Measurements from ENCODE around the gene IDH1. TPM values are rescaled to one million over a fixed set of nuclear protein-coding genes. Genes with fewer than 3 reads are reported as not detected.

Gene IDH1
- total and polyA plus RNA-seq, 2 of the 8 experiments (the other 6 are each of a cell fraction or from before 2014, with no cell fraction given) = 174 to 398 TPM

DNA sequence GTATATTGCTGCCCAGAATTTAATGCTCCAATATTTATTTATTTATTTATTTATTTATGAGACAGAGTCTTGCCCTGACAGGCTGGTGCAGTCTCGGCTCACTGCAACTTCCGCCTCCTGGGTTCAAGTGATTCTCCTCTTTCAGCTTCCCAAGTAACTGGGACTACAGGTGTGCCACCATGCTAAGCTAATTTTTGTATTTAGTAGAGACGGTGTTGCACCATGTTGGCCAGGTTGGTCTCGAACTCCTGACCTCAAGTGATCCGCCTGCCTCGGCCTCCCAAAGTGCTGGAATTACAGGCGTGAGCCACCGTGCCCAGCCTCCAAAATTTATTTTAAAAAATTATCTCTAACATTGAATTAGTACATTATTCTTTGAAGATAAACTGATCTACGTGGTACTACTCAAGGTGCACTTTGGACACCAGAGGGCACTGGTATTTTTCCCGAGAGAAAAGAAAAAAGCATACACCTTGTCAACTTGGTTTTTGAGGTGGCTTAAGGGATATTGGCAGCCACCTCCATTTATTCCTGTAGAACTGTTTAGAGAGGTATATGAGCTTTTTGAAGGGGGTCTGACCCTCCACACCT, 1.4 kb upstream of the IDH1 start:
- 79% methylated on average over 10 of the region's 10 CpGs; no CpG with 5 or more reads in 1 of the 2 experiments for whole genome bisulfite sequencing, 2 experiments (ENCODE audit: extremely low coverage in 1 of 2, insufficient coverage in 1 of 2, insufficient read length in 1 of 2, insufficient replicate concordance in 2 of 2, low coverage in 1 of 2, low lambda C conversion rate in 2 of 2, missing lambda C conversion rate in 1 of 2)
- Histone ChIP-seq H2BK15ac (ENCODE audit: low read length) (0 out of 2 replicates have a peak overlapping the region, but pooled peaks have one; percentile 62), H4K8ac (ENCODE audit: extremely low read depth, insufficient read depth, low read length) (no peak overlapping the region), H3K36me3 (ENCODE audit: control insufficient read depth in 2 of 4, insufficient read depth in 4 of 4, low read length in 3 of 4) (peaks cover 4 to 22% (median 8%) of the 10 kb centered on the region in 4 experiments; a peak in 5 of 8 replicates), H3K4me2 (ENCODE audit: insufficient read depth in 1 of 2, low read depth in 2 of 2, low read length in 2 of 2) (peak overlapping the region in 1 of 2 experiments; percentile 70; a peak in 1 of 4 replicates), H3K4me3 (ENCODE audit: extremely low read depth in 1 of 4, insufficient read depth in 2 of 4, low read depth in 3 of 4, low read length in 4 of 4) (peak overlapping the region in 1 of 4 experiments; percentile 99; a peak in 1 of 8 replicates), H2AFZ (ENCODE audit: low read length) (no peak overlapping the region), H3K27me3 (replicated peaks in 1 of 4; ENCODE audit: control insufficient read depth in 3 of 4, extremely low read depth in 1 of 4, insufficient read depth in 3 of 4, low read length in 3 of 4) (no peaks in the 10 kb centered on the region), H3K23me2 (ENCODE audit: low read depth, low read length) (peaks cover 2% of the 10 kb centered on the region; the same call in 1 of the 2 replicates), H3K27ac (ENCODE audit: low read depth, low read length) (no peak overlapping the region), H3K56ac (replicated peaks; ENCODE audit: insufficient read length, low read depth, low read length) (no peak overlapping the region), H3K9ac (replicated peaks in 1 of 4; ENCODE audit: extremely low read depth in 1 of 4, low read depth in 3 of 4, low read length in 3 of 4) (no peak overlapping the region), H4K20me1 (replicated peaks in 1 of 2; ENCODE audit: control insufficient read depth in 1 of 2, insufficient read depth in 2 of 2, low read length in 2 of 2) (peaks cover 0 to 1% of the 10 kb centered on the region in 2 experiments), H2BK20ac (ENCODE audit: low read length) (no peak overlapping the region), H4K5ac (ENCODE audit: insufficient read length, low read depth, low read length) (no peak overlapping the region), H3K79me2 (ENCODE audit: control insufficient read depth in 1 of 2, insufficient read depth in 2 of 2, low read length in 2 of 2) (peaks cover 3 to 27% of the 10 kb centered on the region in 2 experiments; a peak in 3 of 4 replicates), H3K79me1 (ENCODE audit: low read depth, low read length) (0 out of 2 replicates have a peak, but pooled peaks cover 3% of the 10 kb centered on the region), H3K4me1 (replicated peaks in 1 of 4; ENCODE audit: control insufficient read depth in 3 of 4, insufficient read depth in 4 of 4, low read length in 3 of 4) (peaks cover 0 to 4% (median under 1%) of the 10 kb centered on the region in 4 experiments; a peak in 2 of 7 replicates), H3K9me3 (ENCODE audit: insufficient read depth in 2 of 2, low read depth in 1 of 2, low read length in 1 of 2) (no peaks in the 10 kb centered on the region), H2AK5ac (ENCODE audit: low read depth, low read length) (no peak overlapping the region), H3K23ac (ENCODE audit: insufficient read length) (no peak overlapping the region), H3K18ac (ENCODE audit: extremely low read depth, low read length) (no peak overlapping the region), H2BK120ac (replicated peaks; ENCODE audit: low read depth, low read length) (no peak overlapping the region), H3K4ac (replicated peaks; ENCODE audit: insufficient read length, low read depth, low read length) (no peak overlapping the region), H3K14ac (ENCODE audit: insufficient read length) (no peak overlapping the region), H2BK5ac (ENCODE audit: low read depth, low read length) (no peak overlapping the region), H2BK12ac (ENCODE audit: low read depth, low read length) (no peak overlapping the region), H4K91ac (replicated peaks; ENCODE audit: insufficient read length, low read length) (no peak overlapping the region)
- POLR2A ChIA-PET (ENCODE audit: partially characterized antibody) = interaction anchor here (0.7 to 7.0 kb wide), 6 partner anchors 10 to 155 kb away, joined by 3 to 68 read pairs (median 4); partner anchors contain the start of gene PIKFYVE
- CTCF ChIA-PET (ENCODE audit: partially characterized antibody) = interaction anchor here (0.7 to 6.2 kb wide), 12 partner anchors 9 to 511 kb away, joined by 3 to 53 read pairs (median 4); partner anchors contain the start of gene PIKFYVE
- FAIRE-seq (no peak), DNase-seq (ENCODE audit: low read depth in 1 of 2, low spot score in 2 of 2) (no peak)
- TF ChIP-seq, protein P1, sequence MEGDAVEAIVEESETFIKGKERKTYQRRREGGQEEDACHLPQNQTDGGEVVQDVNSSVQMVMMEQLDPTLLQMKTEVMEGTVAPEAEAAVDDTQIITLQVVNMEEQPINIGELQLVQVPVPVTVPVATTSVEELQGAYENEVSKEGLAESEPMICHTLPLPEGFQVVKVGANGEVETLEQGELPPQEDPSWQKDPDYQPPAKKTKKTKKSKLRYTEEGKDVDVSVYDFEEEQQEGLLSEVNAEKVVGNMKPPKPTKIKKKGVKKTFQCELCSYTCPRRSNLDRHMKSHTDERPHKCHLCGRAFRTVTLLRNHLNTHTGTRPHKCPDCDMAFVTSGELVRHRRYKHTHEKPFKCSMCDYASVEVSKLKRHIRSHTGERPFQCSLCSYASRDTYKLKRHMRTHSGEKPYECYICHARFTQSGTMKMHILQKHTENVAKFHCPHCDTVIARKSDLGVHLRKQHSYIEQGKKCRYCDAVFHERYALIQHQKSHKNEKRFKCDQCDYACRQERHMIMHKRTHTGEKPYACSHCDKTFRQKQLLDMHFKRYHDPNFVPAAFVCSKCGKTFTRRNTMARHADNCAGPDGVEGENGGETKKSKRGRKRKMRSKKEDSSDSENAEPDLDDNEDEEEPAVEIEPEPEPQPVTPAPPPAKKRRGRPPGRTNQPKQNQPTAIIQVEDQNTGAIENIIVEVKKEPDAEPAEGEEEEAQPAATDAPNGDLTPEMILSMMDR (IDR thresholded peaks at IDR 0.05; ENCODE audit: control extremely low read depth in 1 of 3, insufficient read depth in 1 of 3, low read depth in 1 of 3, low read length in 3 of 3) = peak in 2 of 3 experiments; percentile 18 to 22; a peak in 2 of 4 replicates
- TF ChIP-seq BACH1 (IDR thresholded peaks at IDR 0.05; ENCODE audit: low read length) = no peak
- no peak for TF ChIP-seq PHF8 (conservative IDR thresholded peaks at IDR 0.05; ENCODE audit: low read depth, low read length)

Measured in H1 (cell line).